Measurements from ENCODE around the gene YEATS2. TPM values are rescaled to one million over a fixed set of nuclear protein-coding genes. Genes with fewer than 3 reads are reported as not detected.

The YEATS2 gene
- total and polyA plus RNA-seq, 2 donors (not counting 3 experiments of a cell fraction or from before 2014, with no cell fraction given), result 30.2 to 59.9 TPM

DNA sequence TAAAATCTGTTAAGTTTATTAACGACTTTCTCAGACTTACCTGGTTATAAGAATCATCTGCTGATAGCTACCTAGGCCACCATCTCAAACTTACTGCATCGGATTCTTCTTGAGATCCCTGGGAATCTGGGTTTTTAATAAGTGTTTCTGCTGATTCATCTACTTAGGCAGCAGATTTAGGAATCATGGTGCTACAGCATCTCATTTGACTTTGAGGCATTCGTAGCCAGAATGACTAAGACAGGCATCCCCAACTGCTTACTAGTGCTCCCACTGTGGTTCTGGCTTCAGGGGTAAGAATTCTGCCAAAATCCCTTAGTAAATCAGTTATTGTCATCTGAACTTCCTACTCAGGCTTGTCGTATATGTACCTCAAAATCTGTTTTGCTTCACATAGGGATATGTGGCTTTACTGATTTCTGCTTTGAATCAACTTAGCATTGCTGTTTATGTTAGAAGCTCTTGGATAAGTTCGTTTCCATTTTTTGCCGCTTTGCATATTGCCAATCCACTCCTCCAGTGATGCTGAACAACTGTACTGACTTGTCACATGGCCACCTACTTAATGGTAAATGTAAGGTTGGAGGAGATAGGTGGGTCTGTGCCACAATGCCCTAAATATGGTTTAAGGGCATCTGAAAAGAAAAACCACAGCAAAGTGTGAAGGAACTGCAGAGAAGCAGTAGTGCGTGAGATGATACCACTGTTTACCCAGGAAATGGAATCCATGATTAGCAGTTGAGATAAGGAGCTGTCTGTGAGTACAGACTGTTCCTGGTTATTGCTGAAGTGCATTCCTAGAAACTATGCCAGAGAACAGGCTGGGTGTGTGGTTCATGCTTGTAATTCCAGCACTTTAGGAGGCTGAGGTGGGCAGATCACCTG is 67.5 kb downstream of the YEATS2 start:
- no TSS peak for BruUV-seq (replicated peaks)
- Histone ChIP-seq H2AFZ (ENCODE audit: low read depth, low read length) (no peak overlapping the region), H3K4me2 (ENCODE audit: insufficient read depth, low read length) (peak overlapping the region; percentile 46), H3K4me1 (ENCODE audit: control insufficient read depth, extremely low read depth, insufficient read depth, low read length) (peaks cover 22% of the 10 kb centered on the region), H4K20me1 (replicated peaks; ENCODE audit: control insufficient read depth, extremely low read depth, insufficient read depth, low read length) (peaks cover 3% of the 10 kb centered on the region), H3K9me1 (replicated peaks; ENCODE audit: control insufficient read depth, extremely low read depth, insufficient read depth, low read length) (no peaks in the 10 kb centered on the region), H3K9me3 (replicated peaks; ENCODE audit: control insufficient read depth, insufficient read depth, low read length) (no peaks in the 10 kb centered on the region), H3K27me3 (ENCODE audit: control insufficient read depth in 2 of 2, insufficient read depth in 2 of 2, low read length in 2 of 2) (no peaks in the 10 kb centered on the region), H3K36me3 (ENCODE audit: control insufficient read depth in 2 of 2, extremely low read depth in 1 of 2, insufficient read depth in 2 of 2, low read length in 2 of 2) (peaks cover 7 to 8% of the 10 kb centered on the region in 2 experiments), H3K4me3 (replicated peaks in 1 of 3; ENCODE audit: insufficient read depth in 1 of 3, low read depth in 1 of 3, low read length in 3 of 3) (no peak overlapping the region), H3K27ac (ENCODE audit: insufficient read depth, low read depth, low read length) (peak overlapping the region; percentile 33), H3K79me2 (ENCODE audit: control insufficient read depth, insufficient read depth, low read length) (no peaks in the 10 kb centered on the region), H3K9ac (replicated peaks; ENCODE audit: extremely low read depth, insufficient read depth, low read length) (no peak overlapping the region)
- CTCF ChIA-PET, result interaction anchor here (0.7 to 4.8 kb wide), 11 partner anchors 9 to 581 kb away, joined by 3 to 84 read pairs (median 3); partner anchors contain the start of gene PARL
- POLR2A ChIA-PET, result no interaction called here
- TF ChIP-seq POLR2AphosphoS5 (IDR thresholded peaks at IDR 0.05; ENCODE audit: insufficient read depth, low read depth, low read length) (peak; percentile 33), GATA2 (IDR thresholded peaks at IDR 0.05; ENCODE audit: insufficient read depth, insufficient read length, low read depth, low read length) (peak; percentile 93)
- TF ChIP-seq, protein P1, sequence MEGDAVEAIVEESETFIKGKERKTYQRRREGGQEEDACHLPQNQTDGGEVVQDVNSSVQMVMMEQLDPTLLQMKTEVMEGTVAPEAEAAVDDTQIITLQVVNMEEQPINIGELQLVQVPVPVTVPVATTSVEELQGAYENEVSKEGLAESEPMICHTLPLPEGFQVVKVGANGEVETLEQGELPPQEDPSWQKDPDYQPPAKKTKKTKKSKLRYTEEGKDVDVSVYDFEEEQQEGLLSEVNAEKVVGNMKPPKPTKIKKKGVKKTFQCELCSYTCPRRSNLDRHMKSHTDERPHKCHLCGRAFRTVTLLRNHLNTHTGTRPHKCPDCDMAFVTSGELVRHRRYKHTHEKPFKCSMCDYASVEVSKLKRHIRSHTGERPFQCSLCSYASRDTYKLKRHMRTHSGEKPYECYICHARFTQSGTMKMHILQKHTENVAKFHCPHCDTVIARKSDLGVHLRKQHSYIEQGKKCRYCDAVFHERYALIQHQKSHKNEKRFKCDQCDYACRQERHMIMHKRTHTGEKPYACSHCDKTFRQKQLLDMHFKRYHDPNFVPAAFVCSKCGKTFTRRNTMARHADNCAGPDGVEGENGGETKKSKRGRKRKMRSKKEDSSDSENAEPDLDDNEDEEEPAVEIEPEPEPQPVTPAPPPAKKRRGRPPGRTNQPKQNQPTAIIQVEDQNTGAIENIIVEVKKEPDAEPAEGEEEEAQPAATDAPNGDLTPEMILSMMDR (IDR thresholded peaks at IDR 0.05; ENCODE audit: extremely low read depth in 1 of 2, insufficient read depth in 1 of 2, low read depth in 1 of 2, low read length in 2 of 2), result no peak
- TF ChIP-seq, protein P2, sequence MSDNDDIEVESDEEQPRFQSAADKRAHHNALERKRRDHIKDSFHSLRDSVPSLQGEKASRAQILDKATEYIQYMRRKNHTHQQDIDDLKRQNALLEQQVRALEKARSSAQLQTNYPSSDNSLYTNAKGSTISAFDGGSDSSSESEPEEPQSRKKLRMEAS (IDR thresholded peaks at IDR 0.05; ENCODE audit: insufficient read depth, insufficient read length), result no peak
- intact Hi-C loops (cut with micrococcal nuclease) (loop anchor here (5.0 kb wide), 2 partner anchors 378 to 583 kb away; no protein-coding TSS in a partner anchor), dilution Hi-C loops (cut with MboI; ENCODE audit: extremely low pct_ligation_motif_present, low sequenced_read_pairs) (no loop called here)
- DNase-seq (ENCODE audit: low read depth, low spot score) (peak; percentile 29), FAIRE-seq (peak; percentile 4)
